Effector memory CD4-positive, alpha-beta T cell (primary cell): Measurements from ENCODE around the gene EXOC4.

Source experiments
- DNase-seq, 3 donors: peaks; one replicate each; pipeline ENCODE4 v3.0.0-alpha.2; 2020
- H3K27ac ChIP-seq: 2 replicates; pipeline ENCODE4 v1.7.0; 2013; ENCODE audit warnings: mild to moderate bottlenecking, low read length, moderate library complexity; ENCODE audit not compliant: insufficient read depth, poor library complexity, severe bottlenecking
- H3K27me3 ChIP-seq: replicated peaks from 2 replicates; pipeline ENCODE4 v1.7.0; 2013; ENCODE audit warnings: mild to moderate bottlenecking, low read length; ENCODE audit not compliant: insufficient read depth, control insufficient read depth, poor library complexity, severe bottlenecking
- H3K36me3 ChIP-seq: 2 replicates; pipeline ENCODE4 v1.7.0; 2013; ENCODE audit warnings: mild to moderate bottlenecking, low read length, moderate library complexity; ENCODE audit not compliant: control insufficient read depth, insufficient read depth
- H3K4me1 ChIP-seq: 2 replicates; pipeline ENCODE4 v1.7.0; 2013; ENCODE audit warnings: low read length, mild to moderate bottlenecking; ENCODE audit not compliant: control insufficient read depth, insufficient read depth, poor library complexity, severe bottlenecking
- H3K4me3 ChIP-seq: 2 replicates; pipeline ENCODE4 v1.7.0; 2013; ENCODE audit warnings: low read length, low read depth, mild to moderate bottlenecking; ENCODE audit not compliant: insufficient read depth, poor library complexity, severe bottlenecking
- H3K9me3 ChIP-seq: 2 replicates; pipeline ENCODE4 v1.7.0; 2013; ENCODE audit warnings: mild to moderate bottlenecking, low read length, moderate library complexity; ENCODE audit not compliant: control insufficient read depth

Gene EXOC4

GRCh38 chr7:133744451-133744850 is 491.6 kb downstream of the EXOC4 start:
- Histone ChIP-seq H3K36me3 (no peaks in the 10 kb centered on the region), H3K9me3 (no peaks in the 10 kb centered on the region), H3K4me1 (no peaks in the 10 kb centered on the region), H3K4me3 (no peak overlapping the region), H3K27ac (no peak overlapping the region), H3K27me3 (no peaks in the 10 kb centered on the region)
- DNase-seq = no peak

GRCh38 chr7:133746305-133746704 is 493.4 kb downstream of the EXOC4 start:
- no peak for DNase-seq
- Histone ChIP-seq H3K9me3 (no peaks in the 10 kb centered on the region), H3K27ac (no peak overlapping the region)

GRCh38 chr7:133746847-133747246 is 494.0 kb downstream of the EXOC4 start:
- Histone ChIP-seq H3K27me3 (no peaks in the 10 kb centered on the region), H3K27ac (no peak overlapping the region), H3K36me3 (no peaks in the 10 kb centered on the region), H3K9me3 (no peaks in the 10 kb centered on the region), H3K4me1 (no peaks in the 10 kb centered on the region), H3K4me3 (no peak overlapping the region)
- no peak for DNase-seq

More at GRCh38 chr7:133746305-133746704, 493.4 kb downstream of the EXOC4 start:
- no peaks in the 10 kb centered on the region for H3K4me1 ChIP-seq
- H3K27me3 ChIP-seq = no peaks in the 10 kb centered on the region
- no peaks in the 10 kb centered on the region for H3K36me3 ChIP-seq
- H3K4me3 ChIP-seq = no peak overlapping the region

GRCh38 chr7:133748443-133749407 is 495.8 kb downstream of the EXOC4 start:
- Histone ChIP-seq H3K9me3 (no peaks in the 10 kb centered on the region), H3K36me3 (no peaks in the 10 kb centered on the region), H3K27me3 (no peaks in the 10 kb centered on the region), H3K4me3 (no peak overlapping the region), H3K4me1 (no peaks in the 10 kb centered on the region), H3K27ac (no peak overlapping the region)
- no peak for DNase-seq

- H3K27ac ChIP-seq = no peak overlapping the region
- no peak for DNase-seq
- H3K4me3 ChIP-seq = no peak overlapping the region
- no peaks in the 10 kb centered on the region for H3K36me3 ChIP-seq
- no peaks in the 10 kb centered on the region for H3K9me3 ChIP-seq
- no peaks in the 10 kb centered on the region for H3K27me3 ChIP-seq
- H3K4me1 ChIP-seq = no peaks in the 10 kb centered on the region
Measured at GRCh38 chr7:133750287-133750686, 497.4 kb downstream of the EXOC4 start.

GRCh38 chr7:133751079-133751478 is 498.2 kb downstream of the EXOC4 start:
- no peak for DNase-seq
- no peaks in the 10 kb centered on the region for H3K27me3 ChIP-seq
- H3K27ac ChIP-seq = no peak overlapping the region
- no peaks in the 10 kb centered on the region for H3K4me1 ChIP-seq
- no peak overlapping the region for H3K4me3 ChIP-seq
- no peaks in the 10 kb centered on the region for H3K9me3 ChIP-seq
- no peaks in the 10 kb centered on the region for H3K36me3 ChIP-seq

- Histone ChIP-seq H3K36me3 (no peaks in the 10 kb centered on the region), H3K27me3 (no peaks in the 10 kb centered on the region), H3K9me3 (no peaks in the 10 kb centered on the region), H3K4me3 (no peak overlapping the region), H3K4me1 (no peaks in the 10 kb centered on the region), H3K27ac (no peak overlapping the region)
- DNase-seq = no peak
Measured at GRCh38 chr7:133753513-133753912, 500.6 kb downstream of the EXOC4 start.

- Histone ChIP-seq H3K9me3 (no peaks in the 10 kb centered on the region), H3K4me1 (no peaks in the 10 kb centered on the region), H3K4me3 (no peak overlapping the region), H3K27ac (no peak overlapping the region), H3K27me3 (no peaks in the 10 kb centered on the region), H3K36me3 (no peaks in the 10 kb centered on the region)
- DNase-seq = no peak
Measured at GRCh38 chr7:133754708-133755107, 501.8 kb downstream of the EXOC4 start.

- no peak overlapping the region for H3K4me3 ChIP-seq
- H3K27ac ChIP-seq = no peak overlapping the region
- no peaks in the 10 kb centered on the region for H3K27me3 ChIP-seq
- no peaks in the 10 kb centered on the region for H3K4me1 ChIP-seq
- no peaks in the 10 kb centered on the region for H3K9me3 ChIP-seq
- no peaks in the 10 kb centered on the region for H3K36me3 ChIP-seq
- no peak for DNase-seq
Measured at GRCh38 chr7:133755901-133756300, 503.0 kb downstream of the EXOC4 start.

- Histone ChIP-seq H3K27ac (no peak overlapping the region), H3K9me3 (no peaks in the 10 kb centered on the region), H3K4me3 (no peak overlapping the region), H3K4me1 (no peaks in the 10 kb centered on the region), H3K36me3 (no peaks in the 10 kb centered on the region), H3K27me3 (no peaks in the 10 kb centered on the region)
- no peak for DNase-seq
Measured at GRCh38 chr7:133761443-133761842, 508.6 kb downstream of the EXOC4 start.
